Right lobe of liver (tissue), 6 donors: ENCODE results near the gene EFNA4. TPM values are rescaled to one million over a fixed set of nuclear protein-coding genes. Genes with fewer than 3 reads are reported as not detected.

Experiments used
- ATAC-seq, 4 donors: fragments of 200-7000 bp; cut with Tn5 transposase; one replicate each; pipeline ENCODE4 v1.9.1; 2020; ENCODE audit warnings: mild to moderate bottlenecking in 4 of 4, moderate library complexity in 4 of 4
- DNase-seq, 3 donors: peaks; one replicate each; pipeline ENCODE4 v3.0.0-alpha.2; 2020
- H3K27ac ChIP-seq, 3 donors: fragments of 200-600 bp; one replicate each; pipeline ENCODE4 v1.8.0; 2022
- H3K27me3 ChIP-seq, 2 donors: fragments of 200-600 bp; one replicate each; pipeline ENCODE4 v1.8.0; 2022
- H3K36me3 ChIP-seq, 4 donors: fragments of 200-600 bp; sonication (generic) in 1 of 4; one replicate each; pipeline versions ENCODE4 v1.5.1 to v1.8.0; 2017 to 2022; ENCODE audit warnings: control low read depth in 1 of 4
- H3K4me1 ChIP-seq, 4 donors: fragments of 200-600 bp; sonication (generic) in 1 of 4; one replicate each; pipeline versions ENCODE4 v1.5.1 to v1.8.0; 2017 to 2022; ENCODE audit warnings: control low read depth in 1 of 4
- H3K4me3 ChIP-seq, 3 donors: fragments of 200-600 bp; one replicate each; pipeline ENCODE4 v1.8.0; 2022
- H3K9me3 ChIP-seq, 4 donors: fragments of 200-600 bp; sonication (generic) in 1 of 4; one replicate each; pipeline versions ENCODE4 v1.5.1 to v1.8.0; 2017 to 2022; ENCODE audit warnings: control low read depth in 1 of 4
- CTCF ChIP-seq, 4 donors: fragments of 200-600 bp in 3 of 4; fragments of 450-650 bp in 1 of 4; IDR thresholded peaks; one replicate each; pipeline versions ENCODE4 v1.5.1 to v1.8.0; 2016 to 2022; ENCODE audit warnings: antibody characterized with exemption in 4 of 4, mild to moderate bottlenecking in 2 of 4
- POLR2A ChIP-seq: fragments of 450-650 bp; IDR thresholded peaks from one replicate; pipeline ENCODE4 v1.6.1; 2017; ENCODE audit warnings: antibody characterized with exemption, mild to moderate bottlenecking
- WGBS: methylation state at CpG from one replicate; pipeline ENCODE4 v1.1.6; 2018; ENCODE audit warnings: low coverage, low lambda C conversion rate; ENCODE audit not compliant: insufficient coverage; ENCODE audit errors: missing lambda C conversion rate; 5-methylcytosine and 5-hydroxymethylcytosine counted together
- intact Hi-C, 2 donors: fragments of 100-400 bp; cut with DNase I; formaldehyde crosslinking; loops; one replicate each; pipeline versions ENCODE4 v1.11.2 to v1.14.1; 2022
- total RNA-seq, 6 experiments: library from RNA; depleted of rRNA in 2 of 6; stranded (reverse); fragments of >200 nt in 2 of 6; fragmentation: NEBNext Ultra II Directional in 3 of 6; extraction: Animal tissue kit (Norgen Biotek cat#: 25700) in 3 of 6; gene quantifications; one replicate each; pipeline versions ENCODE4 v1.1.0 to v1.2.4, GENCODE V29; 2016 to 2023
- donor health status: DM: no; HTN: yes; CAD: no.
- donor health status: DM: no; HTN: no; CAD: no.
- donor health status: DM: no; HTN: no; CAD: no.
- donor health status: DM: no; HTN: yes; CAD: no.
- donor health status: DM: no; HTN: yes; CAD: no.

Gene EFNA4
- total RNA-seq, 6 experiments from 2014 or later: 2.3 to 6.4 (median 3.0) TPM

- no peaks in the 10 kb centered on the region for H3K27me3 ChIP-seq
- TF ChIP-seq CTCF (IDR thresholded peaks at IDR 0.05) (no peak), POLR2A (no peak)
- peak overlapping the region in 1 of 3 donors; percentile 69 for H3K27ac ChIP-seq
- peaks cover 0 to 29% (median 14%) of the 10 kb centered on the region in 4 donors for H3K4me1 ChIP-seq
- intact Hi-C loops: no loop called here
- H3K4me3 ChIP-seq: no peak overlapping the region
- ATAC-seq: no peak
- no peaks in the 10 kb centered on the region for H3K9me3 ChIP-seq
- DNase-seq: peak in 1 of 3 donors; percentile 22
- peaks cover 0 to 21% (median 11%) of the 10 kb centered on the region in 4 donors for H3K36me3 ChIP-seq
- WGBS: 73% methylated on average over 6 of the region's 26 CpGs
These were observed 47.2 kb upstream of the EFNA4 start for GRCh38 chr1:155016231-155016831.

- TF ChIP-seq CTCF (IDR thresholded peaks at IDR 0.05) (peak; percentile 97 to 99 (median 98)), POLR2A (peak; percentile 28)
- intact Hi-C loops: no loop called here
- Histone ChIP-seq H3K27ac (peak overlapping the region; percentile 16 to 76 (median 69)), H3K9me3 (no peaks in the 10 kb centered on the region), H3K4me3 (peak overlapping the region; percentile 27 to 49 (median 27)), H3K4me1 (peaks cover 0 to 26% (median 10%) of the 10 kb centered on the region in 4 donors), H3K36me3 (peaks cover 0 to 21% (median 11%) of the 10 kb centered on the region in 4 donors), H3K27me3 (no peaks in the 10 kb centered on the region)
- ATAC-seq: peak; percentile 82 to 91 (median 90)
- 5% methylated on average over 19 of the region's 49 CpGs for WGBS
- DNase-seq: peak; percentile 85 to 89 (median 87)
These were observed 46.2 kb upstream of the EFNA4 start for GRCh38 chr1:155017041-155017945.

GRCh38 chr1:155017946-155018316 lies 45.6 kb upstream of the EFNA4 start:
- peaks cover 0 to 20% (median 10%) of the 10 kb centered on the region in 4 donors for H3K4me1 ChIP-seq
- H3K4me3 ChIP-seq: peak overlapping the region in 1 of 3 donors; percentile 49
- peaks cover 0 to 21% (median 11%) of the 10 kb centered on the region in 4 donors for H3K36me3 ChIP-seq
- intact Hi-C loops: no loop called here
- no peaks in the 10 kb centered on the region for H3K9me3 ChIP-seq
- peak overlapping the region in 1 of 3 donors; percentile 69 for H3K27ac ChIP-seq
- 41% methylated on average over 6 of the region's 6 CpGs for WGBS
- no peak for TF ChIP-seq POLR2A
- no peaks in the 10 kb centered on the region for H3K27me3 ChIP-seq
- ATAC-seq: no peak
- DNase-seq: peak in 1 of 3 donors; percentile 18

GRCh38 chr1:155018617-155019348 lies 44.8 kb upstream of the EFNA4 start:
- WGBS: 69% methylated on average over 2 of the region's 8 CpGs
- peak in 1 of 3 donors; percentile 14 for DNase-seq
- Histone ChIP-seq H3K4me3 (no peak overlapping the region), H3K27me3 (no peaks in the 10 kb centered on the region), H3K4me1 (peaks cover 0 to 18% (median 8%) of the 10 kb centered on the region in 4 donors), H3K9me3 (no peaks in the 10 kb centered on the region), H3K27ac (no peak overlapping the region), H3K36me3 (peaks cover 0 to 21% (median 11%) of the 10 kb centered on the region in 4 donors)
- intact Hi-C loops: no loop called here
- ATAC-seq: no peak
- TF ChIP-seq POLR2A (no peak), CTCF (IDR thresholded peaks at IDR 0.05) (no peak)
